Measurements from ENCODE around the gene MAP1LC3B2.

DNA sequence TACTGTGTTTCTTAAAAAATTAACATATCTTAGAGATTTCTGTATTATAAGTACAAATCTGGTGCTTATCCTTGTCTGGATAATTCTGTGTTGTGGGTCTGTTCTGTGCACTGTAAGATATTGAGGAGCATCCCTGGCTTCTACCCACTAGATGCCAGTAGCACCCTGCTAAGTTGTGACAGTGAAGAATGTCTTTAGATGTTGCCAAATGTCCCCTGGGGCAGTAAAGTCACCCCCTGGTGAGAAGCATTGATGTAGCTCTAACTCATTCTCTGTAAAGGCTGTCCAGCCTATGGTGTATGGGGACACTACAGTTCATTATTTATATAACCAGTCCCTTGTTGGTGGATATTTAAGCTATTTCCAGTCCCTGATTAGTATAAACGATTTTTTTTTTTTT is 31.4 kb downstream of the MAP1LC3B2 start:
- TF ChIP-seq, protein P1, sequence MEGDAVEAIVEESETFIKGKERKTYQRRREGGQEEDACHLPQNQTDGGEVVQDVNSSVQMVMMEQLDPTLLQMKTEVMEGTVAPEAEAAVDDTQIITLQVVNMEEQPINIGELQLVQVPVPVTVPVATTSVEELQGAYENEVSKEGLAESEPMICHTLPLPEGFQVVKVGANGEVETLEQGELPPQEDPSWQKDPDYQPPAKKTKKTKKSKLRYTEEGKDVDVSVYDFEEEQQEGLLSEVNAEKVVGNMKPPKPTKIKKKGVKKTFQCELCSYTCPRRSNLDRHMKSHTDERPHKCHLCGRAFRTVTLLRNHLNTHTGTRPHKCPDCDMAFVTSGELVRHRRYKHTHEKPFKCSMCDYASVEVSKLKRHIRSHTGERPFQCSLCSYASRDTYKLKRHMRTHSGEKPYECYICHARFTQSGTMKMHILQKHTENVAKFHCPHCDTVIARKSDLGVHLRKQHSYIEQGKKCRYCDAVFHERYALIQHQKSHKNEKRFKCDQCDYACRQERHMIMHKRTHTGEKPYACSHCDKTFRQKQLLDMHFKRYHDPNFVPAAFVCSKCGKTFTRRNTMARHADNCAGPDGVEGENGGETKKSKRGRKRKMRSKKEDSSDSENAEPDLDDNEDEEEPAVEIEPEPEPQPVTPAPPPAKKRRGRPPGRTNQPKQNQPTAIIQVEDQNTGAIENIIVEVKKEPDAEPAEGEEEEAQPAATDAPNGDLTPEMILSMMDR (conservative IDR thresholded peaks at IDR 0.05 in 1 of 2, IDR thresholded peaks at IDR 0.05 in 1 of 2; ENCODE audit: extremely low read depth in 1 of 2, insufficient read depth in 1 of 2, low read depth in 1 of 2, low read length in 2 of 2): peak in 1 of 2 donors; percentile 8
- no peak for TF ChIP-seq EZH2 (IDR thresholded peaks at IDR 0.05; ENCODE audit: borderline replicate concordance, low read length)
